Stimulated activated CD8-positive, alpha-beta memory T cell treated with anti-CD3 and anti-CD28 coated beads, Interleukin-2, amount 100 ng/mL, for 48 hours (primary cell): ENCODE results near the gene RCSD1.

ENCODE experiments used
- DNase-seq, 2 donors: peaks; one replicate each; pipeline ENCODE4 v3.0.0-alpha.2; 2020; ENCODE audit warnings: low read depth in 2 of 2

RCSD1 gene

DNA sequence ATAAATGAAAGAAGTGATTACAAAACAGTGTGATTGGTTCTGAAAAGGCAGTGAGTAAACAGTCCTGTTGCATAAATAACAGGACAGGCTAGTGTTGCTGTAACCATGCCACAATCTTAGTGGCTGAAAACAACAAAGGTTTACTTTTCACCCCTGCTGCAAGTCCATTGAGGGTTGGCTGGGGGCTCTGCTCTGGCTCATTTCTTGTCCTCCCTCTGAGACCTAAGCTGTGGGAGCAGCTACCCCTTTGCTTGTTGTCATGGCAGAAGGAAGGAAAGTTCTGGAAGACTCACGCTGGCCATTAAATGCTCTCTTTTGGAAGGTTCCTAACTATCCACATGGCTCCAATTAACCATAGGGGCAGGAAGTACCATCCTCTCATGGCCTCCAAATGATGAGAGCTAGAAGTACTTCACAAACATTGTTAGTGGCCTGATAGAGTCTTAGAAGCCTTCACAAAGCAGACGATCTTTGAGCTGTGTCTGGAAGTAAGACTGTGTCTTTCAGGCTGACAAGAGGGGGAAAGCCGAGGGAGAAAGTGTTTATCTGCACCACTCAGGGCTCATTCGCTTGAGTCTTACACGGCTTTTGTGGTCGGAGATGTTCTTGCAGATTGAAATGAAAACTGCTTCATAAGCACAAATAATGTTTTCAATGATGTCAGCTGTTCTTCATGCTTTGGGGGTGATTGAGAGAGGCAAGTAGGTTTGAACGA is 11.9 kb downstream of the RCSD1 start:
- no peak for DNase-seq

DNA sequence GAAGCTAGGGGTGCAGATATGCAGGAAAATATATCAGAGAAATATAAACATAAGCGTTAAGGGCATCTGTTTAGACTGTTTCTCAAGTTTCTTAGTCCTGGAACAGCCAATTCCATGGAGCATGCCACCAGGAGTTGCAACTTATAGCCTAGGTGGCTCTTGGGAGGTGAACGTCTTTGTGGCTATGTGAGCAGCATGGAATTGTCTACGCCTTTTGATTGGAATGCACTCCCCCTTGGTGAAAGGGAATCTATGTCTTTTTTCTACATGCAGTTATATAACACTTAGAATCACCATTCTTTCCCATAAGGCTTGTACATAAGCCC is 12.4 kb downstream of the RCSD1 start:
- no peak for DNase-seq

- no peak for DNase-seq
Measured at GRCh38 chr1:167643441-167643840, 13.4 kb downstream of the RCSD1 start.

- no peak for DNase-seq
Measured at GRCh38 chr1:167644551-167644950, 14.5 kb downstream of the RCSD1 start.

- no peak for DNase-seq
Measured at GRCh38 chr1:167645140-167645541, 15.1 kb downstream of the RCSD1 start.

DNA sequence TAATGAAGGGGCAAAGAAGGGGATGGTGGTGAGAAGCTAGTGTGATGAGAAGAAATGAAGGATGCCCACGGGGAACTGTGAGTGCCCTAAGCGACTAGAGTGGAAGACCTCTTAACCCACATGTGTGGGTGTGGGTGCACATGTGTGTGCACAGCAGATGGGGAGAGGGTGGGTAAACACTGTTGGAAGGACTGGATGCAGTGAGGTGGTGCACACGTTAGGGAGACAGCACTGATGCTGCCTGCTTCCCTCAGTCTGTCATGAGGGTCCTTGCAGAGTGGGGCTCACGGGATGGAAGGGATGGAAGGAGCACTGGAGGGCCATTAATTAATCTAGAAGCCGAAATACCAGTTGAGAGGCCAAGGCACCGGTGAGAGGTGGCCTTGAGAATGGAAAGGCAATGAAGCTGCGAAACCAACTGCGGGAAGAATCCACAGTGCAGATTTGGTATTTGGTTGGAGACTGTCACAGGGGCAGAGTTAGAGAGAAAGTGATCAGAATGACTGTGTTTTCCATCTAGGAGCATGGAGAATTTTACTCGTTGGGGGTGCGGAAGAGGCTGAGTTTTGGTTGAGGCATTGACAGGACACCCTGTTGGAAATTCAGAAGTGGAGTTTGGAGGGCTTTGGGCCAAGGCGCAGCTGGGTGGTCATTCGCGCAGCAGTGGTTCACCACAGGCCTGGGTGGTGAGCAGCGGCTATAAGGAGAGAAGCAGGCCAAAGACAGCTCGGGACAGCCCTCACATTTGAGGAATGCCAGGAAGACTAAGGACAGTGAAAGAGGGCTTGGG is 15.8 kb downstream of the RCSD1 start:
- no peak for DNase-seq

- DNase-seq = no peak
Measured at GRCh38 chr1:167648252-167648849, 18.3 kb downstream of the RCSD1 start.

DNA sequence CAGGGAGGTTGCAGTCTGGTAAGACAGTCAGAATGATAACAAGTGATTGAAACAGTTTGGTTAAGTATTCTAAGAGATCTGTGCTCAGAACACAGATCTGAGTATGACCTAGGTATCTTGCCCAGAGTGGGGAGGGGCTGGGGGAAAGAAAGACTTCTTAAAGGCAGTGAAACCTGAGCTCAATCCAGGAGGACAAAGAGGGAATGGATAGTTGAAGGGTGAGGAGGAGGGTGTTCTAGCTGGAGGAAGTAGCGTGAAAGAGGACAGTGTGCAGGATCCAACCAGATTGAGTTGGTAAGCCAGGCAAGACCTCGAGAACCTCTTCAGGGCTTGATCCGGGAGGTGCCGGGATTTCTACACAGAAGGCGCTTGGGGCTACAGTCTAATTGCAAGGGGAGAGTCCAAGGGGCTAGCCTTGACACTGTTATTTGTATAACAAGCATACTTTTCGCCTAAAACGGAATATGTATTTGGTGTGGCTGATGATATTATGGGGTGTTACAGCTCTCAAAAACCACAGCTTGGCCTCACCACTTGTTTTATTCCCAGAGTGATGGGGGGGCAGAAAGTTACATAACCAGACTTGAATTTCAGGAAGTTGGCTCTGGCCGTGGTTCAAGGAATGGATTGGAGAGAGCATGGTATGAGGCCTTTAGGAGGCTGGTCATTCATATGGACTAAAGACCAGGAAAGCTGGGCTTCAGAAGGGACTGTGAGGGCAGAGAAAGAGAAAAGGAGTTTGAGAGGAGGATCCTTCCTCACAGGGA is 19.1 kb downstream of the RCSD1 start:
- DNase-seq = no peak

DNA sequence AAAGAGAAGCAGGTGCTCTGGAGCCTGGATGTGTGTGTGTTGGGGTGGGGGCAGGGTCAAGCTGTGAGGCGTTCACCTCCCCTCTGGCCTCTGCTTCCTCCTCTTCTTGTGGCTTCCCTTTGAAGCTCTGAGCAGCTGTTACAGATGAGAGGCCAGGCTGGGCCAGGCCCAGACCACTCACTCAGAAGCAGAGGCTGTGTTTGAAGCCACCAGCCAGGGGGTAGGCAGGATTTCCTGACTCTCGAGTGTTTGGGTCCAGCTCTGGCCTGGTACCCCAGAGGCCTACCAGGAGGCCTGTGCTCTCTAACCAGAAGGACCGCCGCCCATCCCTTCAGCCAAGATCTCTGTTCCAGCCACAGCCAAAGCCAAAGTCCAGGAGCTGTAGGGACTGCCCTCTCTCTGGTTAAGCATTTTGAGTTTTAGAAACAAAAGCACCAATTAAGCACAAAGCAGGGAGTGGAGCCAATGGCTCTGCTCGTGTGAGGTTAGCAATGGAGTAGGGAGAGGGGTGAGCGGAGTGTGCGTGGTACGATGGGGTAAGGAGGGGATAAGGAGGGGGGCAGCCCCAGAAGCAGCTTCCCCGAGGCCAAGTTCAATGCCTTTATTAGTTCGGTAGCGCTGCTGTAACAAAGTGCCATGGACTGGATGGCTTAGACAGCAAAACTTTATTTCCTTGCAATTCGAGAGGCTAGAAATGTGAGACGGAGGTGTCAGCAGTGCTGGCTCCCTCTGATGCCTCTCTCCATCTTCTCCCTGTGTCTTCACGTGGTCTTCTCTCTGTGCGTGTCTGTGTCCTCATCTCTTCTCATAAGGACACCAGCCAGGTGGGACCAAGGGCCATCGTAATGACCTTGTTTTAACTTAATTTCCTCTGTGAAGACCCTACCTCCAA is 20.5 kb downstream of the RCSD1 start:
- DNase-seq = no peak

- no peak for DNase-seq
Measured at GRCh38 chr1:167651161-167651693, 21.2 kb downstream of the RCSD1 start.

GRCh38 chr1:167654975-167655575 is 25.0 kb downstream of the RCSD1 start:
- DNase-seq = no peak

GRCh38 chr1:167656657-167657056 is 26.6 kb downstream of the RCSD1 start:
- no peak for DNase-seq

- no peak for DNase-seq
Measured at GRCh38 chr1:167658574-167659328, 28.7 kb downstream of the RCSD1 start.

DNA sequence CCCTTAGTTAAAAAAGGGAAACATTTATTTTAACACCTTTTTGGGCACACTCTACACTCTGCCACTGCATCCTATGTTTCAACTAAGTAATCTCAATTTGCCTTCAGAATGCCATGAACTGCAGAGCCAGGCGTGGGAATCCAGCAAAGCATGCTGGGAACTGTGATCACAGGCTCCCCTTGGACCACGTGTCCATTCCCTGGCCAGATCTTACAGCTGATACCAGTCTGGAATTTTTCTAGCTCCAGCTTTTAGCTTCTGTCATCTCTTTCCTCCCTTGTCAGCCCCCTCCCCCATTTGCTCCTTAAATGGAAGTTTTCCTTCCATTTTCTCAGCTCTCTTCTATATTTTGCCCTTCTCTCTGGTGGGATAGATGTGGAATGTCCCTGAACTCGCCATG is 29.4 kb downstream of the RCSD1 start:
- DNase-seq = no peak

- no peak for DNase-seq
Measured at GRCh38 chr1:167659881-167660280, 29.8 kb downstream of the RCSD1 start.

DNA sequence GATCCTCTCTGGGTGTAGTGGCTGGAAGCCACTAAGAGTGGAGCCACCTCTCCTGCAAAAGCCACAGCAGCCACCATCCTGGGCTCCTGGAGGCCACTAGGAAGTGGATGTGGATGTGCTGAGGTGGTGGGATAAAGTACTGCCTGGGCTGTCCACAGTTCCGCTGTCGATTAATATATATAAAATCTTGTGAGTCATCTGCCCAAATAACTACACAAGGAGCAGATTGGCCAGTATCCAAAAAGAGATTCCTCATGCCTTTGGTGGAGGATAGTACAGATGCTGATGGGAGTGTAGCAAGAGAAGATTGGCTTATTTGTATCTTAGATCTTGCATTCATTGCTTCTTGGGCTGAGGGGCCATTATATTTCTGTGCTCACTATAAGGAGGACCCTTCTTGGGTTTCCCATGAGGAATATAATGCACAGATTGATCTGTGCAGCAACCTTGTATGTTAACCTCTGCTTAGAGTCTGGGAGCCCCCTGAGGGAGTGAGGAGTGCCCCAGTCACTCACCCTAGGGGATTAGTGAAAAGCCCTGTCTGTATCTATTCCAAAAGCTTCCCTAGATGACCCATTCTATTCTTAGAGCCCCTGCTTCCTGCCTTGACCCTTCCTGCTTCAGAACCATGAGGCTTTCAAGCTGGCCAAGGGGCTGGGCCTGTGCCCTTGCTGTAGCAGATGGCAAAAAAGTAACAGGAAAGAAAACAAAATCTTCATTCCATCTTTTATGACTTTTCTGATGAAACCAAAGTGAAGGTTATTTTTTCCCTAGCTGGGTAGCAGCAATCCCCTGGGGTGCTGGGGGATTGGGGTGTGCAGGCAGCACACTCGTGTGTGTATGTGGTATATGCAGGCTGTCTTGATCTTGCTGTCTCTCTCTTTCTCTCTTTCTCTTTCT is 31.7 kb downstream of the RCSD1 start:
- DNase-seq = no peak

- DNase-seq = no peak
Measured at GRCh38 chr1:167663002-167663772, 33.2 kb downstream of the RCSD1 start.

- no peak for DNase-seq
Measured at GRCh38 chr1:167665469-167665868, 35.4 kb downstream of the RCSD1 start.
